ENCODE measurements around the gene SLC5A10.
"Not testable (repeated sequence)": the region's sequence is repeated elsewhere in the genome, so short reads cannot be mapped to it uniquely, and the experiment has no call there.

Gene SLC5A10

GRCh38 chr17:19005137-19005773 lies 53.3 kb downstream of the SLC5A10 start:
- DNase-seq, result no peak

DNA sequence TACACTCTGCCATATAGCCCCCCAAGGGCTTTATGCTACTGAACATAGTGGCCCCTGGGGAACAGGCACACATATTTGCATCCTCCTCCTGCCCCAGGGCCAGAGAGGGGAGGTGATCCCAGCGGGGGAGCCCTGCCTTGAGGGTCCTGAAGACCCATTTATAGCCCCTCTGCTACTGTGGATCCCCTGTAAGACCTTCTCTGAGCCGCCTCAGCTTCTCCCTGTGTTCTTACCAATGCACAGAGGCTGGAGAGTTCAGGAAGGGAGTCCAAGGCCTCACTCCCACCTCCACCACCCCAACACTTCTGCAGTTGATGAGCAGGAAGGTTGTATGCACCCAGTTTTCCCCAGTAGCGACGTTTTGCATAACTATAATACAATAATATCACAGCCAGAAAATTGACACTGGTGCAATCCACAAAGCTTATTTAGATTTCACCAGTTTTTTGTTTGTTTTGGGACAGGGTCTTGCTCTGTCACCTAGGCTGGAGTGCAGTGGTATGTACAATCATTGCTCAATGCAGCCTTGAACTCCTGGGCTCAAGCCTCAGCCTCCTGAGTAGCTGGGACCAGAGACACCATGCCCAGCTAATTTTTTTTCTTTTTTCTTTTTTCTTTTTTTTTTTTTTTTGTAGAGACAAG lies 53.9 kb downstream of the SLC5A10 start:
- no peak for DNase-seq

DNA sequence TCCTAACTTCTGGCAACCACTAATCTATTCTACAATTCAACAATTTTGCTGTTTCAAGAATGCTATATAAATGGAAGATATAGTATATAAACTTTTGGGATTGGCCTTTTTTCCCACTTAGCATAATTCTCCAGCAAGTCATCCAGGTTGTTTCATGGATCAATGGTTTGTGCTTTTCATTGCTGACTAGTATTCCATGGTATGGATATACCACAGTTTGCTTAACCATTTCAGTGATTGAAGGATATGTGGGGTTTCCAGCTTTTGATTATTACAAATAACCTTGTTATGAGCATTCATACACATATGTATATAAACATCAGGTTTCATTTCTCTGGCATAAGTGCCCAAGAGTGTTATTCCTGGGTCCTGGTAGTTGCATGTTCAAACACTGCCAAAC lies 54.7 kb downstream of the SLC5A10 start:
- no peak for DNase-seq

GRCh38 chr17:19009970-19010369 lies 58.0 kb downstream of the SLC5A10 start:
- no peak for DNase-seq

DNA sequence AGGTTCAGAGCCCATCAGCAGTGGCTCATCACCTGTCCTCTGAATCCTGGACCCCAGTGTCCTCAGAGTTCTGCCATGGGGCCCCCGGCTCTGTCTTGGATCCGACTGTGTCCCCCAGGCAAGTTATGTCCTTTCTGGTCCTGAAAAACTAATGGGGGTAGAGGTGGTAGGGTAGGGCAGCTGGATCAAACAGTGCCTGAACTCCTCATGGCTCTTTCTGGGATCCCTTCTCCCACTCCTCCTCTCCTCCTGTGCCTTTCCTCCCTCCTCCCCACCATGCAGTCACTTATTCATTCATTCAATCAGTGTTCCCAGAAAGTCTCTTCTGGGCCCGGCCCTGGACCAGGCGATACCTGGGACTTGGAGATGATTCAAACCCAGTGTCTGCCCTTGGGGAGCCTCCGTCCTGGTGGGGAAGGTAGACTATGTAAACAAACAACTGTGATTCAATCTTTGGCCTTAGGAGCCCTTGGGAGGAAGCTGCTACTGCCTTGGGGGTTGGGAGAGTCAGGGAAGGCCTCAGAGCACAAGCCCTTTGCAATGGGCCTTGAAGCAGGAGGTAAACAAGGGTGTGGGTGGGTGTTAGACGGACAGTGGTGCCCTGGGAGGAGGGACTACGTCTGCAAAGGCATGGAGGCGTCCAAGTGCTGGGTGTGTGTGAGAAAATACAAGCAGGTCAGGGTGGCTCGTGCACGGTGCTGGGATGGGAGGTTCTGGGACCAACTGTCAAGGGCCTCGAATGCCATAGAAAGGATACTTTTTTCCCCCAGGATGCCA lies 59.0 kb downstream of the SLC5A10 start:
- DNase-seq, result no peak

DNA sequence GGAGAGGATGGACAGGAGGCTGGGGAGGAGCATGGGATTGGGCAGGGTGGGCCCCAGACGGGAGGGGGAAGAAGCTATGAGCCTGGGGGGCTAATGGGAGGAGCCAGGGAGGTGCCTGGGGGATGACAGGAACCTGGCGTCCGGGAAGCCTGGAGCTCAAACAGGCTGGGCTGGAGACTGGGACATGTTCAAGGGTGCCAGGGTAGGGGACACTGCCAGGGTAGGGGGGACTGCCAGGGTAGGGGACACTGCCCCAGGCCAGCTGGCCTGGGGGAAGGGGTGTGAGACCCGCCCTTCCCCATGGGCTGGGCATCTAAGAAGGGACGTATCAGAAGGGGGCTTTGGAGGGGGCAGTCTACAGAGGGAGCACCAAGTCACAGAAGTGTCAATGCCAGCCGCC lies 59.6 kb downstream of the SLC5A10 start:
- no peak for DNase-seq

- no peak for DNase-seq
Observed at GRCh38 chr17:19012171-19013080, 60.5 kb downstream of the SLC5A10 start.

GRCh38 chr17:19013226-19013625 lies 61.3 kb downstream of the SLC5A10 start:
- no peak for DNase-seq

DNA sequence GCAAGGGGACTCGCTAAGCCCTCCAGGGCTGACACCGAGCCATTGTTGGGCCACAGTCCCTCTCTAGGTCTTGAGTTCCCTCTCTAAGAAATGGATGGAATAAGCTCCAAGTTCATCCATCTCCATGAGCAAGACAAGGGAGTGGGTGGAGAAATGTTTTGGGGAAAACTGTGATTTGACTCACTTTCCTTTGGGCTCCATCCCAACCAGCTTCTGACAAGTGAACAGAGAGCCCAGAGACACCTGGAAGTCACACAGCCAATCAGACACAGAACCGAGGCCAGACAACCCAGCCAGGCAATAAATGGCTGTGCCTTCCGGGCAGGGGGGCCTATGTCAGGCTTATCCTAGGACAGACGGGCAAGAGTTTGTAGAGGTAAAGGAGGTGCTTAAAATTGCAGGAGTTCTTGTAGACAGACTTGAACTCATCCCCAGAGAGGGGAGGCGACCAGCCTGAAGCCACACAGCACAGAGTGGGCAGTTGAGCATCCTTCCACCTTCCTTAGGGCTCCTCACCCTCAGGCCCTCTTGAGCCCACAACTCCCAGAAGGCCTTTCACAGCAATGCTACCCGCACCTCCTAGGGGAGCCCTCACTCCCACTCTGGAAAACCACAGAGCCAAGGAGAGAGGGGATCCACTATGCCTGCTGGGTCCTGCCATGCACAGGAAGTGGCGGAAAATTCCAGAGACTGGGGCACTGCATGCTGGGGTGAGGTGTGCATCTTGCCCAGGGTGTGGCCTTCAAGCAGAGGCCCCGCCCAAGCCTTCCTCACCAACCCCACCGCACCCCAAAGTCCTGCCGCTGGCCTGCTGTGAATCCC lies 62.1 kb downstream of the SLC5A10 start:
- no peak for DNase-seq

DNA sequence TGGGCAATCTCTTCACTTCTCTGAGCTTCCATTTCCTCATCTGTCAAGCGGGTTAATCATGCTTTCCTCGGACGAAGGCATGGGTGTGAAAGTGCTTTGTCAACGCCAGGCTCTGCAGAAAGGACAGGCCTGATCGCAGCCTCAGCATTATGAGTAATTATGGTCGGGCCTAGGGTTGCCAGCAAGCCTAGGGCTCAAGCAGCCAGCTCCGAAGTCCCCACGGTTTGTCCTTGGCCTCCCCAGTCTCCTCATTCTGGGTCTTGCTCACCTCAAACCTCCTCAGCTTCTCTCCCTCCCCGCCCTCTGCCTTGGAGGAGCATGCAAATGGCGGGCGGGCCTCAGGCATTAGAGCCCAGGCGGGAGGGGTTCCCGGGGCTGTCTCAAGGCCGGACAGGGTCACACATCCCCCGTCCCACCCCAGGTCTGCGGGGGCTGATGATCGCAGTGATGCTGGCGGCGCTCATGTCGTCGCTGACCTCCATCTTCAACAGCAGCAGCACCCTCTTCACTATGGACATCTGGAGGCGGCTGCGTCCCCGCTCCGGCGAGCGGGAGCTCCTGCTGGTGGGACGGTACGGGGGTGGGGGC lies 62.8 kb downstream of the SLC5A10 start:
- DNase-seq, result peak; percentile 14

DNA sequence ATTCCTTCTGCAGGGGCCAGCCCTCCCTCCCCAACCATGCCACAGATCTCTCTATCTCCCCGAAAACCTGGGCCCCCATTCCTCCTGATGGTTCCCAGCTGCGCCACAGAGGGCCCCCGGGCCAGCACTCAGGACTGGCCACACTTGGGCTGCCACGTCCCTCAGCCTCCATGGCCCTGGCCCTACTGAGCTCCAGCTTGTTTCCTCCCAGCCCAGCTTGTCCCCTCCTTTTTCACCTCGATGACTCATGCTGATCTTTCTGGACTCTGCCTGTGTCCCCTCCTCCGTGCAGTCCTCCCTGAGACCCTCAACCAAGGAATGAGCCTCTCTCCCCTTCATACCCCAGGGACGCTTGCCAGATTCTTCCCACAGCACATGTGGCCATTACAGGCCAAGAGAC lies 63.5 kb downstream of the SLC5A10 start:
- no peak for DNase-seq

- DNase-seq, result no peak
Observed at GRCh38 chr17:19016297-19016696, 64.3 kb downstream of the SLC5A10 start.

DNA sequence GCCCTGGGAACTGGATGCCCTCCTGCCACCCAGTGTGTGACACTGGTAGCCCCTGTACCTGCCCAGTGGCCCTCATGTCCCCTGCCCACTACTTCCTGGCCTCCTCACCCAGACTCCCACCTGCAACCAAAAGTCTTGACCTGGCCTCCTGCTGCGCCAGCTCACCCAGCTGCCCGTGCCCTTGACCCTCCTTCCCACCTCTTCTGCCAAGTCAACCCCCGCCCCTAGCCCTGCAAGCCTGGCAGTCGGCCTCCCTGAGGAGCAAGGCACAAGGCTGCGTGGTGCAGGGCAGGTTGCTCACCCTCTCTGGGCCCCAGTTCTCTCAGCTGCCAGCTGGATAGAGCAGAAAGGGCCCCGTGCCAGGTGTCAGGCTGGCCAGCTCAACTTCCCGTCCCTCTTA lies 64.9 kb downstream of the SLC5A10 start:
- no peak for DNase-seq

GRCh38 chr17:19017401-19017800 lies 65.4 kb downstream of the SLC5A10 start:
- DNase-seq, result no peak

GRCh38 chr17:19017804-19018599 lies 66.0 kb downstream of the SLC5A10 start:
- DNase-seq, result no peak

DNA sequence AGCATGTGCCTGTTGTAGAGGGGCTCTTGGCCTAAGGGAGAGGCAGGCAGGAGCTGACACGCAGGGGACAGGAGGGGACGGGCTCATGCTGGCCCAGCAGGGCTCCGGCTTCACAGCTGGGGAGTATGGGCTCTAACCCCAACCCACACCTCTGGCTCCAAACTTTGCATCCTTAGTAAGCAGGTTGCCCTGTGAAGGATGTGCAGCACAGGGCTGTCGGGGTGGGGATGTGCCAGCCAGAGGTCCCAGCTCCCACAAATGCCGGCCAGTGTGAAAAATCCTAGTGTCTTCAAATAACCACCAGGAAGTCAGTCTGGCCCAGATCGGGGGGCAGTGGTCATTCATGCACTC lies 66.6 kb downstream of the SLC5A10 start:
- DNase-seq, result no peak

GRCh38 chr17:19019041-19019941 lies 67.3 kb downstream of the SLC5A10 start:
- DNase-seq, result no peak

- DNase-seq, result no peak
Observed at GRCh38 chr17:19020016-19020415, 68.1 kb downstream of the SLC5A10 start.

- DNase-seq, result not testable (repeated sequence)
Observed at GRCh38 chr17:19021011-19021621, 69.2 kb downstream of the SLC5A10 start.
